Measurements from ENCODE around the gene NUDCD3. TPM values are rescaled to one million over a fixed set of nuclear protein-coding genes. Genes with fewer than 3 reads are reported as not detected.

NUDCD3 gene
- total and polyA plus RNA-seq, 2 experiments from 2014 or later, result 35.7 to 42.7 TPM

- TF ChIP-seq, protein P1, sequence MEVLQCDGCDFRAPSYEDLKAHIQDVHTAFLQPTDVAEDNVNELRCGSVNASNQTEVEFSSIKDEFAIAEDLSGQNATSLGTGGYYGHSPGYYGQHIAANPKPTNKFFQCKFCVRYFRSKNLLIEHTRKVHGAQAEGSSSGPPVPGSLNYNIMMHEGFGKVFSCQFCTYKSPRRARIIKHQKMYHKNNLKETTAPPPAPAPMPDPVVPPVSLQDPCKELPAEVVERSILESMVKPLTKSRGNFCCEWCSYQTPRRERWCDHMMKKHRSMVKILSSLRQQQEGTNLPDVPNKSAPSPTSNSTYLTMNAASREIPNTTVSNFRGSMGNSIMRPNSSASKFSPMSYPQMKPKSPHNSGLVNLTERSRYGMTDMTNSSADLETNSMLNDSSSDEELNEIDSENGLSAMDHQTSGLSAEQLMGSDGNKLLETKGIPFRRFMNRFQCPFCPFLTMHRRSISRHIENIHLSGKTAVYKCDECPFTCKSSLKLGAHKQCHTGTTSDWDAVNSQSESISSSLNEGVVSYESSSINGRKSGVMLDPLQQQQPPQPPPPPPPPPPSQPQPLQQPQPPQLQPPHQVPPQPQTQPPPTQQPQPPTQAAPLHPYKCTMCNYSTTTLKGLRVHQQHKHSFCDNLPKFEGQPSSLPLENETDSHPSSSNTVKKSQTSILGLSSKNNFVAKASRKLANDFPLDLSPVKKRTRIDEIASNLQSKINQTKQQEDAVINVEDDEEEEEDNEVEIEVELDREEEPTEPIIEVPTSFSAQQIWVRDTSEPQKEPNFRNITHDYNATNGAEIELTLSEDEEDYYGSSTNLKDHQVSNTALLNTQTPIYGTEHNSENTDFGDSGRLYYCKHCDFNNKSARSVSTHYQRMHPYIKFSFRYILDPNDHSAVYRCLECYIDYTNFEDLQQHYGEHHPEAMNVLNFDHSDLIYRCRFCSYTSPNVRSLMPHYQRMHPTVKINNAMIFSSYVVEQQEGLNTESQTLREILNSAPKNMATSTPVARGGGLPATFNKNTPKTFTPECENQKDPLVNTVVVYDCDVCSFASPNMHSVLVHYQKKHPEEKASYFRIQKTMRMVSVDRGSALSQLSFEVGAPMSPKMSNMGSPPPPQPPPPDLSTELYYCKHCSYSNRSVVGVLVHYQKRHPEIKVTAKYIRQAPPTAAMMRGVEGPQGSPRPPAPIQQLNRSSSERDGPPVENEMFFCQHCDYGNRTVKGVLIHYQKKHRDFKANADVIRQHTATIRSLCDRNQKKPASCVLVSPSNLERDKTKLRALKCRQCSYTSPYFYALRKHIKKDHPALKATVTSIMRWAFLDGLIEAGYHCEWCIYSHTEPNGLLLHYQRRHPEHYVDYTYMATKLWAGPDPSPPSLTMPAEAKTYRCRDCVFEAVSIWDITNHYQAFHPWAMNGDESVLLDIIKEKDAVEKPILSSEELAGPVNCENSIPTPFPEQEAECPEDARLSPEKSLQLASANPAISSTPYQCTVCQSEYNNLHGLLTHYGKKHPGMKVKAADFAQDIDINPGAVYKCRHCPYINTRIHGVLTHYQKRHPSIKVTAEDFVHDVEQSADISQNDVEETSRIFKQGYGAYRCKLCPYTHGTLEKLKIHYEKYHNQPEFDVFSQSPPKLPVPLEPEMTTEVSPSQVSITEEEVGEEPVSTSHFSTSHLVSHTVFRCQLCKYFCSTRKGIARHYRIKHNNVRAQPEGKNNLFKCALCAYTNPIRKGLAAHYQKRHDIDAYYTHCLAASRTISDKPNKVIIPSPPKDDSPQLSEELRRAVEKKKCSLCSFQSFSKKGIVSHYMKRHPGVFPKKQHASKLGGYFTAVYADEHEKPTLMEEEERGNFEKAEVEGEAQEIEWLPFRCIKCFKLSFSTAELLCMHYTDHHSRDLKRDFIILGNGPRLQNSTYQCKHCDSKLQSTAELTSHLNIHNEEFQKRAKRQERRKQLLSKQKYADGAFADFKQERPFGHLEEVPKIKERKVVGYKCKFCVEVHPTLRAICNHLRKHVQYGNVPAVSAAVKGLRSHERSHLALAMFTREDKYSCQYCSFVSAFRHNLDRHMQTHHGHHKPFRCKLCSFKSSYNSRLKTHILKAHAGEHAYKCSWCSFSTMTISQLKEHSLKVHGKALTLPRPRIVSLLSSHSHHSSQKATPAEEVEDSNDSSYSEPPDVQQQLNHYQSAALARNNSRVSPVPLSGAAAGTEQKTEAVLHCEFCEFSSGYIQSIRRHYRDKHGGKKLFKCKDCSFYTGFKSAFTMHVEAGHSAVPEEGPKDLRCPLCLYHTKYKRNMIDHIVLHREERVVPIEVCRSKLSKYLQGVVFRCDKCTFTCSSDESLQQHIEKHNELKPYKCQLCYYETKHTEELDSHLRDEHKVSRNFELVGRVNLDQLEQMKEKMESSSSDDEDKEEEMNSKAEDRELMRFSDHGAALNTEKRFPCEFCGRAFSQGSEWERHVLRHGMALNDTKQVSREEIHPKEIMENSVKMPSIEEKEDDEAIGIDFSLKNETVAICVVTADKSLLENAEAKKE (CRISPR knock-in tag; IDR thresholded peaks at IDR 0.05), result no peak
- TF ChIP-seq CREB1 (CRISPR knock-in tag; IDR thresholded peaks at IDR 0.05; ENCODE audit: low read depth), result no peak
- TF ChIP-seq NANOG (IDR thresholded peaks at IDR 0.05; ENCODE audit: borderline replicate concordance), result no peak
Measured at GRCh38 chr7:44395067-44395466, 95.4 kb downstream of the NUDCD3 start (continued).

GRCh38 chr7:44394636-44395035 is 95.8 kb downstream of the NUDCD3 start:
- H3K79me2 ChIP-seq (replicated peaks; ENCODE audit: insufficient read depth), result 0 out of 2 replicates have a peak, but pooled peaks cover 3% of the 10 kb centered on the region
- H3K4me2 ChIP-seq, result no peak overlapping the region
- H2AFZ ChIP-seq, result no peak overlapping the region
- no peaks in the 10 kb centered on the region for H3K4me1 ChIP-seq (ENCODE audit: insufficient read depth)
- peaks cover 10% of the 10 kb centered on the region; the same call in 2 of the 3 replicates for H3K36me3 Mint-ChIP-seq (ENCODE audit: low read depth)
- H3K9me2 ChIP-seq (ENCODE audit: insufficient read depth), result no peaks in the 10 kb centered on the region
- H3F3A ChIP-seq (replicated peaks; ENCODE audit: low read depth), result no peaks in the 10 kb centered on the region
- H3K27me3 ChIP-seq (ENCODE audit: insufficient read depth), result no peaks in the 10 kb centered on the region
- no peak overlapping the region for H3K27ac Mint-ChIP-seq
- H3K27ac ChIP-seq (ENCODE audit: low read depth), result no peak overlapping the region
- no peaks in the 10 kb centered on the region; the same call in 2 of the 3 replicates for H3K9me3 Mint-ChIP-seq
- DNase-seq (ENCODE audit: low spot score) (no peak), ATAC-seq (no peak)
- H4K20me1 ChIP-seq (replicated peaks; ENCODE audit: insufficient read depth), result peaks cover 4% of the 10 kb centered on the region; the same call in 1 of the 2 replicates
- no peaks in the 10 kb centered on the region; the same call in 1 of the 2 replicates for H3K36me3 ChIP-seq (ENCODE audit: insufficient read depth)
- H3K4me3 ChIP-seq, result no peak overlapping the region
- H3K27me3 Mint-ChIP-seq (ENCODE audit: insufficient read depth, low read depth, poor library complexity), result peaks cover 2% of the 10 kb centered on the region
- peaks cover 4% of the 10 kb centered on the region; the same call in 1 of the 3 replicates for H3K4me1 Mint-ChIP-seq
- H3K4me3 Mint-ChIP-seq, result no peak overlapping the region
- no peak for TF ChIP-seq JUNB (IDR thresholded peaks at IDR 0.05; ENCODE audit: unreplicated experiment)
- no peak for TF ChIP-seq POLR2AphosphoS5 (IDR thresholded peaks at IDR 0.05; ENCODE audit: low read depth)
- TF ChIP-seq, protein P2, sequence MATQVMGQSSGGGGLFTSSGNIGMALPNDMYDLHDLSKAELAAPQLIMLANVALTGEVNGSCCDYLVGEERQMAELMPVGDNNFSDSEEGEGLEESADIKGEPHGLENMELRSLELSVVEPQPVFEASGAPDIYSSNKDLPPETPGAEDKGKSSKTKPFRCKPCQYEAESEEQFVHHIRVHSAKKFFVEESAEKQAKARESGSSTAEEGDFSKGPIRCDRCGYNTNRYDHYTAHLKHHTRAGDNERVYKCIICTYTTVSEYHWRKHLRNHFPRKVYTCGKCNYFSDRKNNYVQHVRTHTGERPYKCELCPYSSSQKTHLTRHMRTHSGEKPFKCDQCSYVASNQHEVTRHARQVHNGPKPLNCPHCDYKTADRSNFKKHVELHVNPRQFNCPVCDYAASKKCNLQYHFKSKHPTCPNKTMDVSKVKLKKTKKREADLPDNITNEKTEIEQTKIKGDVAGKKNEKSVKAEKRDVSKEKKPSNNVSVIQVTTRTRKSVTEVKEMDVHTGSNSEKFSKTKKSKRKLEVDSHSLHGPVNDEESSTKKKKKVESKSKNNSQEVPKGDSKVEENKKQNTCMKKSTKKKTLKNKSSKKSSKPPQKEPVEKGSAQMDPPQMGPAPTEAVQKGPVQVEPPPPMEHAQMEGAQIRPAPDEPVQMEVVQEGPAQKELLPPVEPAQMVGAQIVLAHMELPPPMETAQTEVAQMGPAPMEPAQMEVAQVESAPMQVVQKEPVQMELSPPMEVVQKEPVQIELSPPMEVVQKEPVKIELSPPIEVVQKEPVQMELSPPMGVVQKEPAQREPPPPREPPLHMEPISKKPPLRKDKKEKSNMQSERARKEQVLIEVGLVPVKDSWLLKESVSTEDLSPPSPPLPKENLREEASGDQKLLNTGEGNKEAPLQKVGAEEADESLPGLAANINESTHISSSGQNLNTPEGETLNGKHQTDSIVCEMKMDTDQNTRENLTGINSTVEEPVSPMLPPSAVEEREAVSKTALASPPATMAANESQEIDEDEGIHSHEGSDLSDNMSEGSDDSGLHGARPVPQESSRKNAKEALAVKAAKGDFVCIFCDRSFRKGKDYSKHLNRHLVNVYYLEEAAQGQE (IDR thresholded peaks at IDR 0.05; ENCODE audit: unreplicated experiment), result no peak
- TF ChIP-seq, protein P1 (CRISPR knock-in tag; IDR thresholded peaks at IDR 0.05), result no peak
